Kidney (tissue), 14 donors: ENCODE data around the gene LGALS3BP. TPM values are rescaled to one million over a fixed set of nuclear protein-coding genes. Genes with fewer than 3 reads are reported as not detected.

ENCODE experiments used
- DNase-seq, 5 donors: peaks; one replicate each; pipeline ENCODE4 v3.0.0-alpha.2; 2013 to 2020
- FAIRE-seq: peaks from 2 replicates; lab custom pipeline; 2012; peaks lifted over from hg19 to GRCh38; lab: Jason Lieb, UNC
- H3K27ac ChIP-seq, 2 donors: one replicate each; pipeline ENCODE4 v1.7.0; 2013; ENCODE audit warnings: low read depth in 2 of 2, low read length in 2 of 2, inconsistent platforms in 1 of 2
- H3K27me3 ChIP-seq: one replicate; pipeline ENCODE4 v1.7.1; 2013; ENCODE audit warnings: low read length, inconsistent platforms; ENCODE audit not compliant: control insufficient read depth, insufficient read depth
- H3K36me3 ChIP-seq, 3 donors: one replicate each; pipeline versions ENCODE4 v1.7.0 to v1.7.1; 2013; ENCODE audit warnings: low read length in 3 of 3, control low read depth in 1 of 3, inconsistent platforms in 1 of 3; ENCODE audit not compliant: insufficient read depth in 3 of 3, control insufficient read depth in 2 of 3
- H3K4me1 ChIP-seq, 3 donors: one replicate each; pipeline versions ENCODE4 v1.7.0 to v1.7.1; 2013; ENCODE audit warnings: low read length in 3 of 3, inconsistent platforms in 1 of 3, low read depth in 1 of 3; ENCODE audit not compliant: control insufficient read depth in 2 of 3, insufficient read depth in 2 of 3
- H3K4me3 ChIP-seq, 3 donors: one replicate each; pipeline versions ENCODE4 v1.7.0 to v1.8.1; 2013; ENCODE audit warnings: low read length in 3 of 3, control low read depth in 1 of 3, inconsistent platforms in 1 of 3
- H3K9ac ChIP-seq, 3 donors: one replicate each; pipeline versions ENCODE4 v1.7.0 to v1.7.1; 2013; ENCODE audit warnings: low read length in 3 of 3, control low read depth in 1 of 3, inconsistent platforms in 1 of 3
- H3K9me3 ChIP-seq, 3 donors: one replicate each; pipeline versions ENCODE4 v1.7.0 to v1.7.1; 2013; ENCODE audit warnings: low read length in 3 of 3, control low read depth in 1 of 3, inconsistent platforms in 1 of 3; ENCODE audit not compliant: control insufficient read depth in 2 of 3, insufficient read depth in 1 of 3
- intact Hi-C: fragments of 100-400 bp; cut with DNase I; formaldehyde crosslinking; loops from one replicate; pipeline ENCODE4 v1.11.1; 2022
- polyA plus RNA-seq: library from polyadenylated mRNA; stranded (reverse); fragments of 350-450 nt; fragmentation: Illumina TruSeq; extraction: RNeasy Lipid Tissue Mini Kit (QIAGEN cat#74804); gene quantifications from one replicate; pipeline ENCODE4 v1.2.3, GENCODE V29; 2014; ENCODE audit warnings: low read depth, low replicate concordance; ENCODE audit not compliant: insufficient read depth
- total RNA-seq: library from RNA; stranded (reverse); fragmentation: NEBNext Ultra II Directional; extraction: Animal tissue kit (Norgen Biotek cat#: 25700); gene quantifications from one replicate; pipeline ENCODE4 v1.2.1, GENCODE V29; 2021
- TF ChIP-seq, protein P1 (sequence below): IDR thresholded peaks from 3 replicates; pipeline ENCODE4 v1.5.1; 2012; ENCODE audit warnings: mild to moderate bottlenecking, moderate library complexity, borderline replicate concordance; ENCODE audit not compliant: insufficient read depth; ENCODE audit errors: extremely low read depth
- donor health status: control.
- donor health status: control.
- donor health status: control.
- donor health status: control.
- donor health status: control.
- donor health status: DM: yes; HTN: yes; CAD: no.
- donor health status: Normal renal cell carcinoma (clear cell type).

Gene LGALS3BP
- total and polyA plus RNA-seq, 2 donors from 2014 or later: 240 to 310 TPM

DNA sequence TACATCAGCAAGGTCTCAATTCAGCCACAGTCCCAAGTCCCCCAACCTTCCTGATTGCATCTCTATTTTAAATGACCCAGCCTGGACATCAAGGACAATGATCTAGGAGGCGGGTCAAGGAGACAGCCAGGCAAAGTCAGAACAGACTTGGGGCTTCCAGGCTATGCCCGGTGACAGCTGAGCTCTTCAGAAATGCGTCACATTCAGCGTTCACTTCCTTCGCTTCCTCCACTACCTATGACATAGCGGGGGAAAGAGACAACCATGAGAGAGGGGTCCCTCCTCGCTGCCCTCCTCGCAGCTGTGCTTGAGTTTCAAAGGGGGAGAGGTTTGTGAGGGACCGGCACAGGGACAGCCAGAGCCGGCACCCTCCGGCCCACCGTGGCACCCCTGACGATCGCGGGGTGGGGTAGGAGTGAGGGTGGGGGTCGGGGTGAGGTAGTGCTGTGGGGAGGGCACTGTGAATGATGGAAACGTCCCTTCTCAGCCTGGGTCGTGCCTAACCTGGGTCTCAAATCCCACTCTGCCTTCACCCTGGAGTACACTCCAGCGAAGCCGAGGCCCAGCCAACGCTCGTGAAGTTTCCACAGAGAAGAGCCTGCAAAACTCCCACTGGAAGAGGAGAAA is 12.3 kb upstream of the LGALS3BP start:
- Histone ChIP-seq H3K4me1 (peaks cover 0 to 9% (median 0%) of the 10 kb centered on the region in 3 donors), H3K4me3 (no peak overlapping the region), H3K9ac (no peak overlapping the region), H3K27ac (peak overlapping the region in 1 of 2 donors; percentile 28), H3K9me3 (no peaks in the 10 kb centered on the region), H3K36me3 (peaks cover 0 to 7% (median 5%) of the 10 kb centered on the region in 3 donors), H3K27me3 (no peaks in the 10 kb centered on the region)
- intact Hi-C loops: no loop called here
- TF ChIP-seq, protein P1, sequence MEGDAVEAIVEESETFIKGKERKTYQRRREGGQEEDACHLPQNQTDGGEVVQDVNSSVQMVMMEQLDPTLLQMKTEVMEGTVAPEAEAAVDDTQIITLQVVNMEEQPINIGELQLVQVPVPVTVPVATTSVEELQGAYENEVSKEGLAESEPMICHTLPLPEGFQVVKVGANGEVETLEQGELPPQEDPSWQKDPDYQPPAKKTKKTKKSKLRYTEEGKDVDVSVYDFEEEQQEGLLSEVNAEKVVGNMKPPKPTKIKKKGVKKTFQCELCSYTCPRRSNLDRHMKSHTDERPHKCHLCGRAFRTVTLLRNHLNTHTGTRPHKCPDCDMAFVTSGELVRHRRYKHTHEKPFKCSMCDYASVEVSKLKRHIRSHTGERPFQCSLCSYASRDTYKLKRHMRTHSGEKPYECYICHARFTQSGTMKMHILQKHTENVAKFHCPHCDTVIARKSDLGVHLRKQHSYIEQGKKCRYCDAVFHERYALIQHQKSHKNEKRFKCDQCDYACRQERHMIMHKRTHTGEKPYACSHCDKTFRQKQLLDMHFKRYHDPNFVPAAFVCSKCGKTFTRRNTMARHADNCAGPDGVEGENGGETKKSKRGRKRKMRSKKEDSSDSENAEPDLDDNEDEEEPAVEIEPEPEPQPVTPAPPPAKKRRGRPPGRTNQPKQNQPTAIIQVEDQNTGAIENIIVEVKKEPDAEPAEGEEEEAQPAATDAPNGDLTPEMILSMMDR: no peak
- FAIRE-seq (no peak), DNase-seq (peak in 1 of 5 donors; percentile 30)

DNA sequence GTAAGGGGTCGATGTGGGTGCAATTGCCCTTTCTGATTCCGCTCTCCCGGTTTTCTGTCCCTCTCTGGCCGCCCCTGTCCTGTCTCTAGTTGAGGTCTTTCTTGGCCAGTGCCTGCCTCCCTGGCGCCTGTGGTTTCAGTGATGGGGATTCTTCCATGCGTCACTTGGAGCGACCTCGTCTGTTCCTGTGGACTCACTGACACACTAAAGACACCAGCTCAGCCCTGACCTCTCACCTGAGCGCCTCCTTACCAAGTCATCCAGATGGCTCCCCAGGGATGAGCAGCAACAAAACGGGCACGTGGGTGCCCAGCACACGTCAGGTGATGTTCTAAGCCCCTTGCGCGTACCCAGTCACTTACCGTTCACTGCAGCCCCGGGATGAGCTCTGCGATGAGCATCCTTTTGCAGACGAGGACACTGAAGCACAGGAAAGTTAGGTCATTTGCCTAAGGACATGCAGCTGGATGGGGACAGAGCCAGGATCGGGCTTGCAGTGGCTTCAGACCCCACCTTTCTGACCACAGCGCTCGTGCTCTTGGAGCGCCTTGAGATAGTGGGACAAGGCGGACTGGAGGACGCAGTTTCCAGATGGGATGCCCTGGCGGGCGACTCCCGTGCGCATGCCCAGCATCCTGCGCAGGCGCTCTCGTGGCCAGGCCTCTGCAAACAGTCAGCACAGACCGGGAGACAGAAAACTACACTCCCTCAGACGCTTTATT is 11.5 kb upstream of the LGALS3BP start:
- no peaks in the 10 kb centered on the region for H3K27me3 ChIP-seq
- no peak overlapping the region for H3K9ac ChIP-seq
- TF ChIP-seq, protein P1: no peak
- peaks cover 0 to 7% (median 4%) of the 10 kb centered on the region in 3 donors for H3K4me1 ChIP-seq
- DNase-seq (no peak), FAIRE-seq (no peak)
- no peak overlapping the region for H3K27ac ChIP-seq
- H3K9me3 ChIP-seq: no peaks in the 10 kb centered on the region
- H3K36me3 ChIP-seq: peaks cover 0 to 5% (median 3%) of the 10 kb centered on the region in 3 donors
- intact Hi-C loops: no loop called here
- no peak overlapping the region for H3K4me3 ChIP-seq

DNA sequence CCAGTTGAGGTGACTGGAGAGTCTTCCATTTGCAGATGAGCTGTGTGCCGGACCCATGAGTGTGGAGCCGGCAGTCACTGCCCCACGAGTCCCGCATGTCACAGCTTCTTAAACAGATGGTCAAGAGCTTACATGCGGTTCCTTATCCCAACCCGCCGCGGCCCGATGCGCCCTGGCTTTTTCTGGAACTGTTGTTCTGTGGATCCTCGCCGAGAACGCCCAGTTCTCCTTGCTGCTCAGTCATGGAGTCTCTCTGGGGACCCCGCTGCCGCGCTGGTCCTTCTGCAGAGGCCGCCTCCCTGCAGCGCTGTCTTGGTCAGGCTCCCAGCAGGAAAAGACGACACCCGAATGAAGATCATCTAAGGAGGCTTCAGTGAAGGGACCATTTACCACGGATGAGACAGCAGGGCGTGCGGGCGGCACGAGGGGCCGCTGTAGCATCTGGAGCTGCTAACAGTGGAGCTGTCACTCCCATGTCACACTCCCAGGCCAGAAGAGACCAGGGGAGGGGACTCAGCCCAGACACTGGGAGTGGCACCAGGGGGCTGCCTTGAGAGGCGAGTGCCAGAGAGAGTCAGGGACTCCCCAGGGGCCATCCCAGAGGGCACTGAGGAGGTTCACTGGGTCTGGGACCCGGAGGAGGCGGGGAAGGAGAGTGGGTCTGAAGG is 10.8 kb upstream of the LGALS3BP start:
- H3K4me3 ChIP-seq: no peak overlapping the region
- peaks cover 0 to 7% (median 2%) of the 10 kb centered on the region in 3 donors for H3K4me1 ChIP-seq
- intact Hi-C loops: no loop called here
- peaks cover 0 to 5% (median 3%) of the 10 kb centered on the region in 3 donors for H3K36me3 ChIP-seq
- no peaks in the 10 kb centered on the region for H3K9me3 ChIP-seq
- no peak overlapping the region for H3K27ac ChIP-seq
- TF ChIP-seq, protein P1: no peak
- FAIRE-seq (no peak), DNase-seq (peak in 1 of 5 donors; percentile 71)
- H3K27me3 ChIP-seq: no peaks in the 10 kb centered on the region
- H3K9ac ChIP-seq: no peak overlapping the region
